T-helper 1 cell treated with Interleukin-12 subunit alpha and Interleukin-12 subunit beta and Interleukin-4 antibody, amounts not matched to agents 30 ng/mL and 1 ng/mL, for 36 hours (primary cell): Measurements from ENCODE around the gene PRRC1. TPM values are rescaled to one million over a fixed set of nuclear protein-coding genes. Genes with fewer than 3 reads are reported as not detected.

Source experiments
- intact Hi-C: fragments of 100-400 bp; cut with micrococcal nuclease; formaldehyde crosslinking; loops from one replicate; pipeline ENCODE4 v1.15.1; 2024
- total RNA-seq: library from RNA; stranded (reverse); gene quantifications from 2 replicates; pipeline ENCODE4 v1.2.3, GENCODE V29; 2022

The PRRC1 gene
- total RNA-seq, 1 donor from 2014 or later: 61.8 TPM

- intact Hi-C loops: no loop called here
Measured at GRCh38 chr5:127602481-127602880, 85.0 kb downstream of the PRRC1 start.

GRCh38 chr5:127602896-127603844, 85.7 kb downstream of the PRRC1 start:
- intact Hi-C loops: no loop called here

Other genes with a start within 250 kb of the PRRC1 start
- gene MEGF10, start 226.8 kb upstream of the PRRC1 start, total RNA-seq: 0.02 TPM in 1 of 2 replicates, not detected in the other
- gene CTXN3, start 131.4 kb downstream of the PRRC1 start, total RNA-seq: not detected in 2 replicates
- not detected in 2 replicates for gene CCDC192, start 185.8 kb downstream of the PRRC1 start, total RNA-seq